Gastrocnemius medialis (tissue), 4 donors: Measurements from ENCODE around the gene CNOT10. TPM values are rescaled to one million over a fixed set of nuclear protein-coding genes. Genes with fewer than 3 reads are reported as not detected.

Experiments
- ATAC-seq, 2 donors: fragments of 150-250 bp; one replicate each; pipeline ENCODE4 v1.9.1; 2016
- DNase-seq, 2 donors: peaks; one replicate each; pipeline ENCODE4 v3.0.0-alpha.2; 2019
- H3K27ac ChIP-seq, 4 donors: fragments of 200-600 bp; sonication (generic); 1 replicate in 1 of 4; 2 replicates in 3 of 4; pipeline ENCODE4 v1.5.1; 2016 to 2018; ENCODE audit warnings: mild to moderate bottlenecking in 2 of 4, moderate library complexity in 1 of 4
- H3K27me3 ChIP-seq, 3 donors: fragments of 200-600 bp; sonication (generic) in 2 of 3; 1 replicate in 1 of 3; 2 replicates in 2 of 3; pipeline versions ENCODE4 v1.5.1 to v1.6.0; 2016 to 2019; ENCODE audit warnings: mild to moderate bottlenecking in 1 of 3, moderate library complexity in 1 of 3
- H3K36me3 ChIP-seq, 2 donors: fragments of 200-600 bp; sonication (generic) in 1 of 2; one replicate each; pipeline ENCODE4 v1.5.1; 2017 to 2018
- H3K4me1 ChIP-seq, 2 donors: fragments of 200-600 bp; sonication (generic) in 1 of 2; one replicate each; pipeline ENCODE4 v1.5.1; 2016 to 2017; ENCODE audit warnings: mild to moderate bottlenecking in 2 of 2
- H3K4me3 ChIP-seq, 4 donors: fragments of 200-600 bp; sonication (generic) in 3 of 4; 1 replicate in 1 of 4; 2 replicates in 3 of 4; pipeline ENCODE4 v1.5.1; 2016 to 2019; ENCODE audit warnings: mild to moderate bottlenecking in 2 of 4
- H3K9me3 ChIP-seq, 3 donors: fragments of 200-600 bp; sonication (generic) in 2 of 3; 1 replicate in 1 of 3; 2 replicates in 2 of 3; pipeline ENCODE4 v1.5.1; 2016 to 2019
- CTCF ChIP-seq, 5 experiments: fragments of 450-650 bp in 3 of 5; fragments of 200-600 bp in 2 of 5; sonication (generic) in 2 of 5; IDR thresholded peaks in 4 of 5; conservative IDR thresholded peaks in 1 of 5; 1 replicate in 4 of 5; 2 replicates in 1 of 5; pipeline ENCODE4 v1.5.1; 2016 to 2019; ENCODE audit warnings: antibody characterized with exemption in 5 of 5, mild to moderate bottlenecking in 3 of 5, moderate library complexity in 3 of 5
- POLR2A ChIP-seq, 2 donors: fragments of 450-650 bp; IDR thresholded peaks; one replicate each; pipeline ENCODE4 v1.6.1; 2017; ENCODE audit warnings: antibody characterized with exemption in 2 of 2, mild to moderate bottlenecking in 2 of 2, moderate library complexity in 2 of 2
- in situ Hi-C, 4 donors: fragments of 200-750 bp; cut with MboI; loops; one replicate each; pipeline versions ENCODE4 v1.15.0 to v1.8.0; 2017; ENCODE audit warnings: low sequenced_read_pairs in 4 of 4
- intact Hi-C: fragments of 100-400 bp; cut with DNase I; formaldehyde crosslinking; loops from one replicate; pipeline ENCODE4 v1.15.1; 2023; ENCODE audit warnings: low total_unique reads
- total RNA-seq, 4 donors: library from RNA; depleted of rRNA; stranded (reverse); fragments of >200 nt; gene quantifications; one replicate each; pipeline versions ENCODE4 v1.1.0 to v1.2.3, GENCODE V29; 2016

The CNOT10 gene
- total RNA-seq, 4 donors from 2014 or later, result 10.2 to 16.8 (median 10.9) TPM

- no peak for DNase-seq
- H3K27ac ChIP-seq, result no peak overlapping the region
- ATAC-seq, result no peak
- in situ Hi-C loops, result no loop called here
- intact Hi-C loops, result no loop called here
- H3K36me3 ChIP-seq, result no peaks in the 10 kb centered on the region
- no peaks in the 10 kb centered on the region for H3K9me3 ChIP-seq
- no peak for TF ChIP-seq POLR2A (IDR thresholded peaks at IDR 0.05)
- TF ChIP-seq CTCF (IDR thresholded peaks at IDR 0.05 in 4 of 5, conservative IDR thresholded peaks at IDR 0.05 in 1 of 5), result no peak
- peaks cover 44 to 56% (median 50%) of the 10 kb centered on the region in 3 donors for H3K27me3 ChIP-seq
- H3K4me3 ChIP-seq, result peak overlapping the region; percentile 33 to 48 (median 40)
- peaks cover 0 to 10% of the 10 kb centered on the region in 2 donors for H3K4me1 ChIP-seq
Measured at GRCh38 chr3:32816439-32817256, 131.7 kb downstream of the CNOT10 start.

- Histone ChIP-seq H3K4me1 (peaks cover 0 to 10% of the 10 kb centered on the region in 2 donors), H3K27ac (no peak overlapping the region), H3K36me3 (no peaks in the 10 kb centered on the region), H3K9me3 (no peaks in the 10 kb centered on the region), H3K27me3 (peaks cover 48 to 61% (median 55%) of the 10 kb centered on the region in 3 donors), H3K4me3 (peak overlapping the region in 3 of 4 donors; percentile 37 to 48 (median 44))
- ATAC-seq (no peak), DNase-seq (no peak)
- intact Hi-C loops (no loop called here), in situ Hi-C loops (no loop called here)
- TF ChIP-seq CTCF (IDR thresholded peaks at IDR 0.05 in 4 of 5, conservative IDR thresholded peaks at IDR 0.05 in 1 of 5), result no peak
- no peak for TF ChIP-seq POLR2A (IDR thresholded peaks at IDR 0.05)
Measured at GRCh38 chr3:32817257-32817557, 132.2 kb downstream of the CNOT10 start.

- Histone ChIP-seq H3K4me1 (peaks cover 0 to 10% of the 10 kb centered on the region in 2 donors), H3K27ac (no peak within 1 kb of the TSS), H3K27me3 (peaks cover 53 to 66% (median 60%) of the 10 kb centered on the region in 3 donors), H3K36me3 (no peaks in the 10 kb centered on the region), H3K4me3 (peak within 1 kb of the TSS; percentile 33 to 48 (median 40)), H3K9me3 (no peaks in the 10 kb centered on the region)
- TF ChIP-seq POLR2A (IDR thresholded peaks at IDR 0.05), result no peak
- TF ChIP-seq CTCF (IDR thresholded peaks at IDR 0.05 in 4 of 5, conservative IDR thresholded peaks at IDR 0.05 in 1 of 5), result no peak
- no peak for DNase-seq
- in situ Hi-C loops (no loop called here), intact Hi-C loops (no loop called here)
- ATAC-seq, result no peak
Measured at GRCh38 chr3:32817558-32818228, 132.7 kb downstream of the CNOT10 start, which contains the start of gene TRIM71. TRIM71 (plus strand) TSS chr3:32817997; CDS start chr3:32818081, 84 bp downstream.

GRCh38 chr3:32818229-32818969 is 133.4 kb downstream of the CNOT10 start:
- intact Hi-C loops, result no loop called here
- Histone ChIP-seq H3K36me3 (no peaks in the 10 kb centered on the region), H3K27me3 (peaks cover 58 to 73% (median 67%) of the 10 kb centered on the region in 3 donors), H3K9me3 (no peaks in the 10 kb centered on the region), H3K4me3 (no peak overlapping the region), H3K4me1 (peaks cover 0 to 10% of the 10 kb centered on the region in 2 donors), H3K27ac (no peak overlapping the region)
- TF ChIP-seq POLR2A (IDR thresholded peaks at IDR 0.05) (no peak), CTCF (IDR thresholded peaks at IDR 0.05 in 4 of 5, conservative IDR thresholded peaks at IDR 0.05 in 1 of 5) (no peak)
- in situ Hi-C loops, result no loop called here
- DNase-seq (no peak), ATAC-seq (no peak)
